GM21360 (cell line): ENCODE measurements around the gene DNALI1.
"Not testable (repeated sequence)": the region's sequence is repeated elsewhere in the genome, so short reads cannot be mapped to it uniquely, and the experiment has no call there.

Source experiments
- ATAC-seq: cut with Tn5 transposase; IDR thresholded peaks from one replicate; pipeline ENCODE4 v1.9.1; 2021; ENCODE audit warnings: mild to moderate bottlenecking, moderate library complexity; ENCODE audit not compliant: unreplicated experiment

The DNALI1 gene

DNA sequence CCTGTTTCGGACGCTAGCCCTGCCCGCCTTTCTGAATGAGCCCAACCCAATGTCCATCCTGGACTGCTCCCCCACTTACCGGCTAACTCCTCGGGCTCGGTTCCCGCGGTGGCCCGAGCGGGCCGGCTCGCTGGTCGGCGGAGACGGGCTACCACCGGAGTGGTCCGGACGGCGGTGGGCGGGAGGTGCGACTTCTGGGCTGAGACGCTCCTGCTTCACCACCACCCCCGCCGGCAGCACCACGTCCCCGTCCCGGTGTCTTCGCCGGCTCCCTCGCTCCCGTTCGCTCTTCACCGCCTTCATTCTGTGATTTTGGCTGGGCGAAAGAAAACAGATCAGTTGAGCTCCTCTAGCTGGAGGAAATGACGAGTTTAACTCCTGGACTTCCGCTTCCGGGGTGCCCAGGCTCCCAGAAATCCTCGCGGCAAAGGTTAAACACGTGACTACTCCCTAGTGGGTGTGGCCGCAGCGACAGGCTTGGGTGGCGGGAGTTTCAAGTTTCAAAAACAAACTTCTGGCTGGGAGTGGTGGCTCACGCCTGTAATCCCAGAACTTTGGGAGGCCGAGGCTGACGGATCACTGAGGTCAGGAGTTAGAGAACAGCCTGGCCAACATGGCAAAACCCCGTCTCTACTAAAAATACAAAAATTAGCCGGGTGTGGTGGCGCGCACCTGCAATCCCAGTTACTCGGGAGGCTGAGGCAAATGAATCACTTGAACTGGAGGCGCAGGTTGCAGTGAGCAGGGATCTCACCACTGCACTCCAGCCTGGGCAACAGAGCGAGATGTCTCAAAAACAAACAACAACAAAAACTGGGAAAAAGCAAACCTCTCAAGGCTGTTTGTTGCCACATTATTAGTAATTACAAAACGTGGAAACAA, 2.6 kb upstream of the DNALI1 start, which contains the start of gene SNIP1:
SNIP1 (minus strand) TSS at position 367 of the 882 bp plus-strand sequence; CDS start at position 303, 64 bp downstream.
- peak; percentile 84 for ATAC-seq

GRCh38 chr1:37557402-37557801, 662 bp downstream of the DNALI1 start:
- ATAC-seq, result no peak

DNA sequence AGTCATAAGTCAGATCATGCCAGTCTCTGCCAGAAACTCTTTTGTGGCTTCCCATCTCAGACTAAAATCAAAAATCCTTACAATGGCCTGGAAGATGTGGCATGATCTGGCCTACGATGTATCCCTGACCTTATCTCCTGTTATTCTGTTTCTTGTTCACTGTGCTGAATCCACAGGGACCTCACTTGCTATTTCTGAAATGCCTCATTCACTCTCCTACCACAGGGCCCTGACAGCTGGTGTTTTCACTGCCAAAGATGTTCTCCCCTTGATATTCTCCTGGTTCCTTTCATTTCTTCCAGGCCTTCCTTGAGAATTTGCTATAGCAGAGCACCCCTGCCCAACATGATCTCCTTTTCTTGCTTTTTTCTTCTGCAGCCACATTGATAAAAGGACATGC, 1.7 kb downstream of the DNALI1 start:
- no peak for ATAC-seq

DNA sequence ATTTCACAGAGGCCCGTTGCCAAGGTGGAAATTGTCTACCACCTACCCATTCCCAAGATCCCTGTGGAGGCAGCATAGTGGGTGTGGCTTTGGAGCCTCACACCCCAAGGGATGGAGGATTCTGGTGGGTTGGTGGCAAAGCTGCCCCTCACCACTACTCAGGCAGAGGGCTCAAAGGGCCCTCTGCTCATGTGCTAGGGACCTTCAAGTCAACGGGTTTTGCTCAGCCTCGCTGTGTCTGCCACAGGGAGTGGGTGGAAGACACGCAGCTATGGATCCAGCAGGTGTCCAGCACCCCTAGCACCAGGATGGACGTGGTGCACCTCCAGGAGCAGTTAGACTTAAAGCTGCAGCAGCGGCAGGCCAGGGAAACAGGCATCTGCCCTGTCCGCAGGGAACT, 2.3 kb downstream of the DNALI1 start:
- no peak for ATAC-seq

- not testable (repeated sequence) for ATAC-seq
Measured at GRCh38 chr1:37559957-37560379, 3.2 kb downstream of the DNALI1 start.

- no peak for ATAC-seq
Measured at GRCh38 chr1:37560401-37561132, 3.8 kb downstream of the DNALI1 start.

DNA sequence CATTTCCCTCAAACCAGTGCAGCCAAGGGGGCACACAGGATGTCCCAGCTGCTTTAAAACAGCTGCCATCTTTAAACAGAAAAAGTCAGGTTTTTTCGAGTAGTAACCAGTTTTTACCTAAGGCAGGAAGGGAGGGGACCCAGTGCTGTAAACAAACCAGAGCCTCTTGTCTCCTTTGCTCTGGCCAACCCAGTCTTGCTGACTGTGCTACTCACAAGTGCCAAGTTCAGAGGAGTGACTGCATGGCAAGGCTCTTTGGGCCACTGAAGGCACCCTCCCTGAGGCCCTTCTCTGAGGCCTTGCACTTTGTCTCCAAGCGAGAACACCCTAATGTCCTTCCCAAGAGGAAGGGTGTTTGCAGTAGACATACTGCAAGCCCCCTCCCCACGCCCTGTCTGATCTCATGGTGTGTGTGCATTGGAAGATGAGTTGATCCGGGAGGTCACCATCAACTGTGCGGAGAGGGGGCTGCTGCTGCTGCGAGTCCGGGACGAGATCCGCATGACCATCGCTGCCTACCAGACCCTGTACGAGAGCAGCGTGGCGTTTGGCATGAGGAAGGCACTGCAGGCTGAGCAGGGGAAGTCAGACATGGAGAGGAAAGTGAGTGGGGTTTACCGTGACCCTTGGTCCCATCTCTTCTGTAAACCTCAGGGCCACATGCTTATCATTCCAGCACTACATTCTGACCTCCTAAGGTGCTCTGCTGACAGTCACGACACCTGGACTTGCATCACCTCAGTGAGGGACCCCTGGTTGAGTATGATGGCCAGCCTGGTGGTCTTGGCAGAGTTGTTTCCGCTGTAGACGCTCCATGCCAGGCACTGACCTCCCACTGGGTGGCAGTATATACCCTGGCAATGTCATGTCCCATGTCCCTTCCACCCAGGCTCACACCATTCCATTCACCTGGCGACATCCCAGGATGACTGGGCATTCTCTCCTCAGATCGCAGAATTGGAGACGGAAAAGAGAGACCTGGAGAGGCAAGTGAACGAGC, 4.7 kb downstream of the DNALI1 start:
- ATAC-seq, result no peak

DNA sequence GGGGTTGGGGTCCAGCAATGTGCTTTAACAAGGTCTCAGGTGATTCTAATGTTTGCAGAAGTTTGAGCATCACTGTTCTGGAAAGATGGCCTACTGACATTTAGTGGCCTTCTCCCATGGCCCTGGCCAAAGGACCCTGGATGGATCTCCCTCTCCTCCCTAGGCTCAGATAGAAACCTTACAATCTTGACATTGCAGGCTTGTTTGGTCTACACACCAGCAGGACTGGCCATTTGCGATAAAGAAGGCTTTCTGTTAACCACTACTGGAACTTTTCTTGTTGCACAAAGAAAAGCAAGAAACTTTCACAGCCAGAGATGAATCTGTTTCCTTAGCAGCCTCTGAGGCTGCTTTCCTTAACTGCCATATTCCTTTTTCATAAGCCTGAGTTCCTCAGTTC, 6.2 kb downstream of the DNALI1 start:
- no peak for ATAC-seq

DNA sequence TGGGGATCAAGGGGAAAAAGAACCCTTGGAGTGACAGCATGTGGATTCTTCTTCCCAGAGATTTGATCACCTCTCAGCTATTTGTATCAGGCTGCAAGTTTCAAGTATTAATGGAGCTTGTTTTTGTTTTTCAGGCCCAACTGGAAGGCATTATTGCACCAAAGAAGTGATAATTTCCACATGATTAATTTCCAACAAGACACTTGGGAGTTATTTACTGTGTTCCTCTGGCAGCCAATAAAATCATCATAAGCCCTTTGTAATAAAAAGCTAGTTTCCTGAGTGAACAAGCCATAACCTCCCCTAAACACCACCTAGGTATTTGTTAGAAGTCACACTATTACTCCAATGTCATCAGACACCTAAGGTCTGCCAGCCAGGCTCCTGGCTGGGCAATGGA, 8.2 kb downstream of the DNALI1 start:
- ATAC-seq, result no peak

- ATAC-seq, result no peak
Measured at GRCh38 chr1:37567023-37567422, 10.3 kb downstream of the DNALI1 start.

- ATAC-seq, result no peak
Measured at GRCh38 chr1:37570528-37571334, 14.0 kb downstream of the DNALI1 start.

DNA sequence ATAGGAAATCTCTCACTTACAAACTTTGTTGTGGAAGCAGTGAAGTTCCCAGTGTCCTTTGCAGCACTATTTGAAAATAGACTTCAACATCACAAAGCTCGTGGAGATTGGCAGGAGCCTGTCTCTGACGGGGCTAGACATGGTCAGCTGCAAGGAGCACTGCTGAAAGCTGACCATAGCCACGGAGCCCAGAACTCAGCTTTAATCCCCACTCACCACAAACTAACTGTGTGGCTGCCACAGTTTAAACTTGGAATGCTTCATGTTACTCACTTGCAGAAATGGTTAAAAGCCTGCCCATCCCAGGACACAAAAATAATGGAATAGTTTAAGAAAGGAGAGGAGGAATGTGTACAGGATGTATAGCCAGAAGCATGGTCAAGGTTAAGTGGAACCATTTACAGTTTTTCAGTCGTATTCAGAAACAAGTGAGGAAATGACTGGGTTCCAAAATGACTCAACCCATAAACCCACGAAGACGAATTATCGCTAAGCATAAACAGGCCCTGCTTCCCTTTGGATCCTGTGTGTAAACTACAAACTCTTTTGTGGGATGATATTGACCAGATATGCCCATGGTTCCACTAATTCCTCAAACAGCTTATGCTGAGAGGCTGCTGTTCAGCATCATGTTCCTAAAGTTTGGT, 18.2 kb downstream of the DNALI1 start:
- no peak for ATAC-seq

- no peak for ATAC-seq
Measured at GRCh38 chr1:37575692-37576091, 19.0 kb downstream of the DNALI1 start.

- not testable (repeated sequence) for ATAC-seq
Measured at GRCh38 chr1:37584544-37584943, 27.8 kb downstream of the DNALI1 start.

DNA sequence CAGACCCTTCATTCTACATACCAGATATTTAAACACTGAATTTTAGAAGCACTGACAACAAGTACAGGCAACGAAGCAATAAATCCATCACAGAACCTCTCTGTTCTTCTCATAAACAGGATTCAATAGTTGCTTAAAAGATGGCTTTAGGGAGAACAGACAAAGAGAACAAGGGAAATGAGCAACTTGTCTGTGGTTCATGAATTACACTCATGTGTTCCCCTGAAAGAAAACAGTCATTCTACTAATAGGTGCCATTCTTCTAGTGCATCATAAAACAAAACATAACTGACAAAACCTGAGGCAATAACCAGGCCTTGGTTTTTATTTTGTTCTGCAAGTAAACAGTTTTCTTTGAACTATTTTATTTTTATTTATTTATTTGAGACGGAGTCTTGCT, 32.2 kb downstream of the DNALI1 start:
- ATAC-seq, result no peak

DNA sequence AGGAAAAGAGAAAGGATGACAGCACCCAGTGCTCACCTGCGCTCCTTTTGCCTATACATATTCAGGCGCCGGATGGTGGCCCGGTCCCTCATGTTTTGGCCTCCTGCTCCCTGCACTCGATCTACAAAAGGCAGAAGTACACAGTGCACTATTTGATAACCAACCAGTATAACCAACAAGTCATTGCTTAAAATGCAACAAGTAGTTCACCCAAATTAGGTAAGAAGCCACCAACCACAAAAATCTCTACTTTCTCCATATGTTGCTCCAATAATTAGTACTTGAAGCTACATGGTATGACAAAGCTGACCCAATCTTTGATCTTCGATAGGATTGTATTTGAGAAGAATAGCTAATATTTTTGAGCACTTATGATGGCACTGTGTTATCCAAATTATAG, 37.0 kb downstream of the DNALI1 start:
- ATAC-seq, result no peak

DNA sequence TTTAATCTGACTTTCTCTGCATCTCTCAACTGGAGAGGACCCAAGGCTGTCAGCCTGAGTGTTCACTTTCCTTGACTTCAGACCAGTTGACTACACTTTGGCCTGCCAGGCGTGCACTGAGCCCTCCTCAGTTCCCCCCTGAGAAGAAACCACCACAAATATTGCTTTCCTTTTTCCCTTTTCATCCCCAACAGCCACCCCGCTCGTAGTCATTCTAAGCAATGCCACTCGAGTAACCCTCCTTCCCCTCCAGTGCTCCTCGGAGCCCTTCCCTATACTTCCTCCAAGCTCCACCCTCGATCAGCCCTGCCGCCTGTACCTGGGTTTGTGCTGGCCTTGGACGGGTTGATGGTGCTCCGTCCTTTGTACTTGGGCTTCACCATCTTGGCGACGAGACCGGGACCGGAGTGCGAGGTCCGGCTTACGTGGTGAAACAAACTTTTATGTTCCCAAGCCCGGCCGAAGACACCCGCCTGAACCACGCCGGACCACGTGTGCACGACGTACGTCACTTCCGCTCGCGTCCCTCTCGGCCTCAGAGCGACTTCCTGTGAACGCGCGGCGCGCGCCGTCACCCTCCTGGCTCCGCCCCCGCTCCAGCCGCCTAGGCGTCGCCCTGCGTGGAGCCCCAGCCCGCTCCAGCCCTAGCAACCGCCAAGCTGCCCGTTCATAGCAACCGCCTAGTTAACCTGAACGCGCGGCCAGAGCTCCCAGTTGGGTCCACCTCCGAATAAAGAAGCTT, 38.9 kb downstream of the DNALI1 start, which contains the start of gene GNL2:
GNL2 (minus strand) TSS at position 498 of the 742 bp plus-strand sequence; CDS start at position 383, 115 bp downstream.
- peak; percentile 93 for ATAC-seq

- no peak for ATAC-seq
Measured at GRCh38 chr1:37596182-37596667, 39.5 kb downstream of the DNALI1 start.
